GM18868 (cell line): ENCODE data around the gene OR1C1.
"Not testable (repeated sequence)": the region's sequence is repeated elsewhere in the genome, so short reads cannot be mapped to it uniquely, and the experiment has no call there.

Source experiments
- ATAC-seq: cut with Tn5 transposase; IDR thresholded peaks from one replicate; pipeline ENCODE4 v1.9.1; 2021; ENCODE audit warnings: mild to moderate bottlenecking, moderate library complexity; ENCODE audit not compliant: unreplicated experiment

Gene OR1C1, protein sequence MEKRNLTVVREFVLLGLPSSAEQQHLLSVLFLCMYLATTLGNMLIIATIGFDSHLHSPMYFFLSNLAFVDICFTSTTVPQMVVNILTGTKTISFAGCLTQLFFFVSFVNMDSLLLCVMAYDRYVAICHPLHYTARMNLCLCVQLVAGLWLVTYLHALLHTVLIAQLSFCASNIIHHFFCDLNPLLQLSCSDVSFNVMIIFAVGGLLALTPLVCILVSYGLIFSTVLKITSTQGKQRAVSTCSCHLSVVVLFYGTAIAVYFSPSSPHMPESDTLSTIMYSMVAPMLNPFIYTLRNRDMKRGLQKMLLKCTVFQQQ

DNA sequence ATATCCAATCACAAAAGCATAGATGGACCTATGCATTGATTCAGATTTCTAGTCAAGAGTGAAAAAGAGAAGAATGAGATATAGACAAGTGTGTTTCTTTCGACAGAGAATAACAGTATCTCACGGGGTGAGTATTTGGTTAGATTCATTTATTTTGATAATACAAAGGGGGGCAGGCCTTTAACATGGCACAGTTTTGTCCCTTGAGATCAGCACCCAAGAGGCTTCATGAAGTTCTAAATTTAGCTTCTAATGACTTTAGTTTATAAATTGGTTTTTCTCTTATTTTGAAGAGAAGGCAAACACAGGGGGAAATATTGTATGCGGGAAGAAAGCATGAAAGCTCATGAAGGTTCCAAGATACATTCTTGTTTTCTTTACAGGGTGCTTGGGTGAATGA lies at the start of gene OR1C1:
TSS of gene OR1C1 (minus strand) at position 101 of the 400 bp plus-strand sequence. CDS start 2,150 bp downstream, outside the sequence.
- ATAC-seq = no peak

DNA sequence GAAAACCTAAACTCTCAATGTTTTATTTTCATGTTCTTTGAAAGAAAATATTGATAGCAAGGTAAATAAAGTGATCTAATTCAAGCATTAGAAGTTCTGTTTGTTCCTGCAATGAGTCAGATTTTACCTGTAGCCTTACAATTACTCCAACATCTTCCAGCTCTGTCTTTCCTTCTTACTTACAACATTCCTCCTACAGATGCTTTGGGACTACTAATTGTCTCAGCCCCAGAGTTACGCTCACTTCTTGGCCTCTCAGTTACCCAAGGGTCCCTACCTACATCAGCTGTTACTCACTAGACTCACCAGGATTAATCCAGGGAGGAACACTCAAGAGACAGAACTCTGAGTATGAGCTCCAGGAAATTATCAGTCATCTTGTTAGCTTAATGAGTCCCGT lies 37.2 kb upstream of the OR1C1 start:
- no peak for ATAC-seq

DNA sequence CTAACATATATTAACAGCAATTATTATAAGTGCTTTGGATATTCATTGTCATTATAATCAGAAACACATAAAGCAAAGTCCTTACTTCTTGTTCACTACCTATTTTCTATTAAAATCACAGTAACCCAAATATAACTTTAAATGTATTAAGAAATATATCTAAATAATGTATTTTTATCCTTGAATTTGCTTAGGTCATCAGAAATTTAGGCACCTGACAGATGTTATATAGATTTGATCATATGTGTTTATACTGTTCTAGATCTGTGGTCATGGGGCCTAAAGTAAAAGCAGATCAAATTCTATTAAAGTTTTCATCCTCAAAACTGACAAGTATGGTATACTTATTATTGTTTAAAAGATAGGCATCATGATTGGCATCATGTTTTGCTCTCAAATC lies 9.2 kb upstream of the OR1C1 start:
- ATAC-seq = no peak

DNA sequence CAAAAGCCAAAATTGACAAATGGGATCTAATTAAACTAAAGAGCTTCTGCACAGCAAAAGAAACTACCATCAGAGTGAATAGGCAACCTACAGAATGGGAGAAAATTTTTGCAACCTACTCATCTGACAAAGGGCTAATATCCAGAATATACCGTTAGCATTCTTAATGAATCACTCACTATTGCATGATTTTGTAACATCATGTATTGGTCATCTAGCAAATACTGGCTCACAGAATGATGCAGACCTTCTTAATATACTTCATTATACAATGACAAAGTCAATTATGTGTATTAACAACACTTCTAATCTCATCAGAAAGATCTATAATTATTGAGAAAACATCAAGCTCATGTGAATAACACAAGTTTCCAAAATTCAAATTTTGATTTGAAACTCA lies 6.0 kb downstream of the OR1C1 start:
- ATAC-seq = not testable (repeated sequence)

DNA sequence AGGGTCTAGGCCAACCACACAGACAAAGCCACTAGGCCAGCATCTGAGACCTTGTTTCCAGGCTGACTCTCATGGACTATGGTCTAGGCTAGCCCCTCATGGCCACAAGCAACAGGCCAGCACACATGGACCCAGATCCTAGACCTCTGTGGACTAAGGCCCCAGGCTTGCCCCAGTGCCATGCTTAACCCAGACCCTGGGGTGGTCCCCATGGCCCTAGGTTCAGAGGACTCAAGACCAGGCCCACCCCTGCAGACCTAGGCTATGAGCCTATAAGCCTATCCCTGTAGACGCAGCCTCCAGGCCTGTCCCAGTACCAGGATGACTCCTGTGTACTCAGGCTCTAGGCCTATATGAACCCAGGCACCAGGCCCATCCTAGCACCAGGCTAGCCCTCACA lies 10.5 kb downstream of the OR1C1 start:
- ATAC-seq = no peak

DNA sequence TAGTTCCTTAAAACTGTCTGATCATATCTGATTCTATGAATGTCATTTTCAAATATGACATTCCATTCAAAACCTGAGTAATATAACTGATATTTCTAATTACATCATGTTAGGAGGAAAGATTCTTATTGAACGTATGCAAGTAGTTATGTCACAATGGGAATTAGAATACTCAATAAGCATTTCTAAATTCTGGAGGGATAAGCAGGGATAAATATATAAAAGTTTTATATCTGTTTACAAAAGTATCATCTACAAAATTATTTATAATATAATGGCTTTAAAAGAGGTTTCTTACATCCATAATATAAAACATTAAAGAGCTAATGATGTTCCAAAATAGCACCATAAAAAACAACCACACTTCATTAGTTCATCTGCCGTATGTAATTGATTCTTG lies 12.3 kb downstream of the OR1C1 start, which contains the start of gene OR14A2:
TSS of gene OR14A2 (minus strand) at position 101 of the 400 bp plus-strand sequence.
- no peak for ATAC-seq

DNA sequence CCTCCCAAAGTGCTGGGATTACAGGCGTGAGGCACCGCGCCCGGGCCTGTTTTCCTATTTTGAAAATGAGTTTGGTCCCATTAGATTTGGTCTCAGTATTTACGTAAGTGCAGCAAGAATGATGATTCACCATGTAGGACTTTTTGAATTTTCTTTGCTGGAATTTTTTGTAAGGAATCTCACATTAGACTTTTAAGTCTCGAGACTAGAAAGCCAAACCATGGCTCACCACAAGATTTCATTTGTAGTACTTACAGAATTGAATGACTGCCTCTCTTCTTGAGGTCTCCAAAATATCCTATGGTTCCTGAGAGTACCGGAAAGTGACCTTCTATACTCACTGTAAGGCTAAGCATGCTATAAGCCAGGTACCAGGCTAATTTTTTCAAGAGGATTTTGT lies 12.7 kb downstream of the OR1C1 start:
- ATAC-seq = no peak

DNA sequence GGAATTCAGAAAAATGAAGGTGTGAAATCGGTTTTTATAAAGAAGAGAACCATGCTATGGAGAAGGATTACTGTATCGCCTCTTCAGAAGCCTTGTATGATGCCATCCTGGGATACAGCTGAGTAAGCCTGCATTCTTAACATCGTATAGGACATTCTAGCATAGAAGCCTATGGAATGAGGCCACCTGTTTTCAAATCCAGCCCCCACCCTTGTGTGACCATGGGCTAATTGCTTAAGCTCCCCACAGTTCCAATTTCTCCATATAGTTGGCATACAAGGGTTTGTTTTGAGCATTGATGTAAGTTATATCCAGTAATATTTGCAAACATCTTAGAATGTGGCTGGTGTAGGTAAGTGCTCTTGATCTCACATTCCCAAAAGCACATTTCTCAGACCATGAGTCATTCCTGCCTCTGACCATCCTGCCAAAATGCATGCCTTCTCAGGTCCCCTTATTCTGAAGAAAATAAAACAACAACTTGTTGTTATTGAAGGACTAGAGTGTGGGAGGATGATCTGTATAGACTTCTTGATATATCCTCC lies 13.9 kb downstream of the OR1C1 start:
- no peak for ATAC-seq

DNA sequence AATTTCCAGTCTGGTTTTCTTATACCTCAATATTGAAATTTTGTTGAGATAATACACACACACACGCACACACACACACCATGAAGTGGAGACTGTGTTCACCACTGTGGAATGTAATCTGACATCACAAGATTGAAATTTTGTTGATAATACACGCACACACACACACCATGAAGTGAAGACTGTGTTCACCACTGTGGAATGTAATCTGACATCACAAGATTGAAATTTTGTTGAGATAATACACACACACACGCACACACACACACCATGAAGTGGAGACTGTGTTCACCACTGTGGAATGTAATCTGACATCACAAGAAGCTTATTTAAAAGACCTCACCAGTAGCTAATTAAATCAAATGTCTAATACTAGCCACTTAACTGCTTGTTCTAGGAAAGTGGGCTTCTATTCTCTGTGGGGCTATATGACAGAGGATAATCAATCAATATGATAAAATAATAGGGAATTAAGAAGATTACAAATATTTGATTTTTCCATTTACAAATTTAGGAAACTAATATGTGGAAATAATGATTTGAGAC lies 18.1 kb downstream of the OR1C1 start:
- not testable (repeated sequence) for ATAC-seq

DNA sequence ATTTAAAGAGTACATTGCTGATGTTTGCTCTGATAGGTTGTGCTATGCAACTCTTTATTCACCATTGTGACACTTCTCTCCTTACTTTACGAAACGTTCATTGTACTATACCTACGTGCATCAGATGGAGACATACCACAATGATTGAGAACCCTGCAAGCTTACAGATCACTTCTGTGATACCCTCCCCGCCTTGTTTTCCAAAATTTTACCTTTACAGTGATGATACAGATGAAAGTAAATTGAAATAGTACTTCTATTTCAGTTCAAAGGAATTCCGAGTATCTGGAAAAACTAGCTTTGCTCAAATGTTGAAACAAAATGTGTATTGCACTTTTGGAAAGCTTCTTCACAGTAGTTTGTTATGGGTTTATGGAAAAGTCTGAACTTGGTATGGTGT lies 18.6 kb downstream of the OR1C1 start:
- ATAC-seq = no peak

DNA sequence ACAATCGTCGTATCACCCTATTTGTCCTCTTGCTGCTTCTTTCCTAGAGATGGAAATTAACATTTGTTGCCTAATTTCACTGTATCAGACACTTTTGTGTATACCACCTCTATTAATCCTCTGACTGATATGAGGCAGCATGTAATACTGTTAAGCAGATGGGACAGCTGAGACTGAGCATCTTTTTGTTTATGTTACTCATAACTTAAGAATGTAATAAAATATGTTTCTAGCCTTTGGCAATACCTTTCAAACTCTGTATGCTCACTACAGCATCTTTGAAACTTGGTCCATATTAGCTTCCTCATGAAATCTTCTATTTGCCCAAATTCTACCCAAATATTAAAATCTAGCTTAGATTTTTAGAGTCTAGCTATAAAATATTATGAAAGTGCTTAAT lies 19.6 kb downstream of the OR1C1 start:
- no peak for ATAC-seq

DNA sequence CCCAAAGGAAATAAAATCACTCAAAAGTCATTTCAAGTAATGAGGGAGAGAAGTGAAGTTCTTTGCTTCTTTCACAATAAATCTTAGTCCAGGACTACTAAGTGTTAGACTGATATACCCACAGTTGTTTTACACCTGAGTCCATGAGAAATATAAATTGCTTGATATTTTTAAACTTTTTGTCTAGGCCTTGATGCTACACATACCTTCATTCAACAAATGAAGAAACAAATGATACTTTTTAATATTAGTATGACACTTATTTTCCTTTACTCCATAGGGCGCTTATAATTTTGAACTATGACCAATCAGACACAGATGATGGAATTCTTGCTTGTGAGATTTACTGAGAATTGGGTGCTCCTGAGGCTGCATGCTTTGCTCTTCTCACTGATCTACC lies 22.0 kb downstream of the OR1C1 start, which contains the start of gene OR14K1:
TSS of gene OR14K1 (plus strand) at position 301 of the 400 bp plus-strand sequence. CDS start at position 301, 0 bp downstream.
- ATAC-seq = no peak

DNA sequence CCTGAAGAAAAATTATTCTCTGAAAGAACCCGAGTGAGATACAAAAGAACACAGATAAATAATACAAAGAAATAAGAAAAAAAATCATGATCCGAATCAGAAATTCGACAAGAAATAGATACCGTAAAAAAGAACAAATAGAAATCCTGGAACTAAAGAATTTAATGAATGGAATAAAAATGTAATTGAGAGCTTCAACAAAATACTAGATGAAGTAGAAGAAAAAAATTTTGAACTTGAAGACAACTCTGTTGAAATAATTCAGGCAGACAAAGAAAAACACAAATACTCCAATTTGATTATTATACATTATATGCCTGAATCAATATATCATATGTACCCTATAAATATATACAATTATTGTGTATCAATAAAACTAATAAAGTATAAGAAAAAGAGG lies 39.1 kb downstream of the OR1C1 start:
- no peak for ATAC-seq

DNA sequence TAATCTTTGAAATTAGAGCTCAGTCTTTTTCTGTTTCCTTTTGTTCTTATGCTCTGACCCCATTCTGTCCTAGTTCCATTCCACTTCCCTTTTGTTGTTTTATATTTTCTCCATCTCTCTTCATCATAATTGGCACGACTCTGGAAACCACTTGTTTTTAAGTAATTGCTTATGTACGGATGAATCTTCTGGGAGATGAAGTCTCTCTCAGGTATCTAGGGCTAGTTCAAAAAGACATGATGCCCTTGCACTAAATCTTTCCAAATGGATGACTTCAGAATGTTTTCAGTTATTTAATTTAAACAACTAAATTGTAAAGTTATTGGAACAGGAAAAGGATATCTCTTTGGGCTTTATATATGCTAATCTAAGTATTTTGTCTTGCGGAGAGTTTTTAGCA lies 43.8 kb downstream of the OR1C1 start, which contains the start of gene OR6F1:
TSS of gene OR6F1 (minus strand) at position 101 of the 400 bp plus-strand sequence. CDS start 3,891 bp downstream, outside the sequence.
- ATAC-seq = no peak

DNA sequence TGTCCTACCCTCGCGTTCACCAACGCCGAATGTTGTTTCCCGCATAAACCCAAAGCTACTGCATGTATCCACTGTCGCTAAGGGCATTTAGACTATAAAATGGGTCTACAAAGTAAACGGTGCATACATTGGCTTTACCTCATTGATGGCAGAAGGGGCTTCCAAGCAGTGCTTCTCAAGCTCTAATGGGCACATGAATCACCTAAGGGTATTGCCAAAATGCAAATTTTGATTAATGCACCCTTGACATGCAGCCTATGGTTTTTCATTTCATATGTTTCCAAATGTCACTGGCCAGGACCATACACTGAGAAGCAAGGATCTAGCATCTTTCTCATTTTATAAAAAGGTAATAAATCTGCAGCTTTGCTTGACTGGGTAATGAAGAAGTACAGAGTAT lies 46.6 kb downstream of the OR1C1 start:
- ATAC-seq = no peak

DNA sequence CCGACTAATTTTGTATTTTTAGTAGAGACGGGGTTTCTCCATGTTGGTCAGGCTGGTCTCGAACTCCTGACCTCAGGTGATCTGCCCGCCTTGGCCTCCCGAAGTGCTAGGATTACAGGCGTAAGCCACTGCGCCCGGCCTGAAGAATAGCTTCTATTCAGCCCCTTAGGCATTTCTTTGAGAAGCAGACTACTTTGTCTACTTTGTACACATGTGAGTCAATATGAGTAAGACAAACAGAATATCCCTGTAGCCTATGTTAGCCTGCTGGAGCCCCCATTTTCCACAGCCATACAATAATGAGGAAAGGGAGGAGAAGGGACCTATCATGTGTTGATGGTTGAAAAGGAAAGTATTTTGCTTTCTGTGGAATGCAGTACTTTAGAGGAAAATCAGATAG lies 49.7 kb downstream of the OR1C1 start:
- ATAC-seq = not testable (repeated sequence)
